Neural cell (in vitro differentiated cells): ENCODE data around the gene RECK. TPM values are rescaled to one million over a fixed set of nuclear protein-coding genes. Genes with fewer than 3 reads are reported as not detected.

Source experiments
- H2AFZ ChIP-seq: fragments of 200-600, 300-800 bp; sonication (generic), shearing (Covaris generic); 2 replicates; pipeline ENCODE4 v1.6.0; 2014; ENCODE audit warnings: low read depth, mild to moderate bottlenecking, antibody characterized with exemption, low read length, moderate library complexity
- H3F3A ChIP-seq: fragments of 200-600 bp; shearing (Covaris generic); 2 replicates; pipeline ENCODE4 v1.6.1; 2016; ENCODE audit warnings: mild to moderate bottlenecking, moderate library complexity, mixed read lengths, antibody characterized with exemption, low read length; ENCODE audit not compliant: insufficient read depth, poor library complexity, severe bottlenecking
- H3K27ac ChIP-seq: fragments of 200-600, 300-800 bp; sonication (generic), shearing (Covaris generic); 2 replicates; pipeline ENCODE4 v1.5.1; 2014; ENCODE audit warnings: mild to moderate bottlenecking, low read length, moderate library complexity
- H3K27me3 ChIP-seq: fragments of 300-800, 200-600 bp; sonication (generic), shearing (Covaris generic); 2 replicates; pipeline ENCODE4 v1.6.0; 2014; ENCODE audit warnings: mild to moderate bottlenecking, low read depth, low read length, moderate library complexity; ENCODE audit not compliant: insufficient read depth
- H3K36me3 ChIP-seq: fragments of 300-800, 200-600 bp; sonication (generic), shearing (Covaris generic); 2 replicates; pipeline ENCODE4 v1.5.1; 2014; ENCODE audit warnings: mild to moderate bottlenecking, antibody characterized with exemption, low read length, moderate library complexity; ENCODE audit not compliant: insufficient read depth
- H3K4me2 ChIP-seq: fragments of 300-800, 200-600 bp; sonication (generic), shearing (Covaris generic); 2 replicates; pipeline ENCODE4 v1.6.0; 2014; ENCODE audit warnings: mild to moderate bottlenecking, low read length
- H3K4me3 ChIP-seq: fragments of 300-800, 200-600 bp; sonication (generic), shearing (Covaris generic); 2 replicates; pipeline ENCODE4 v1.5.1; 2014; ENCODE audit warnings: mild to moderate bottlenecking, low read length, moderate library complexity
- H3K79me2 ChIP-seq: fragments of 200-600 bp; shearing (Covaris generic); replicated peaks from 2 replicates; pipeline ENCODE4 v1.6.0; 2014; ENCODE audit warnings: mild to moderate bottlenecking, low read length, moderate library complexity; ENCODE audit not compliant: insufficient read depth
- H3K9ac ChIP-seq: fragments of 300-800, 200-600 bp; sonication (generic), shearing (Covaris generic); 2 replicates; pipeline ENCODE4 v1.6.1; 2016; ENCODE audit warnings: mild to moderate bottlenecking, low read length, mixed read lengths
- H3K9me2 ChIP-seq: fragments of 200-600 bp; shearing (Covaris generic); 2 replicates; pipeline ENCODE4 v1.6.1; 2016; ENCODE audit warnings: mild to moderate bottlenecking, low read length, mixed read lengths; ENCODE audit not compliant: insufficient read depth
- H3K9me3 ChIP-seq: fragments of 200-600, 300-800 bp; sonication (generic), shearing (Covaris generic); 2 replicates; pipeline ENCODE4 v1.6.1; 2016; ENCODE audit warnings: mild to moderate bottlenecking, mixed run types, low read length, moderate library complexity, mixed read lengths
- H4K20me1 ChIP-seq: fragments of 200-600 bp; shearing (Covaris generic); 2 replicates; pipeline ENCODE4 v1.6.1; 2016; ENCODE audit warnings: mild to moderate bottlenecking, mixed run types; ENCODE audit not compliant: insufficient read depth
- EP300 ChIP-seq: fragments of 450-650 bp; conservative IDR thresholded peaks from 2 replicates; pipeline ENCODE4 v1.6.1; 2014; ENCODE audit warnings: antibody characterized with exemption, mild to moderate bottlenecking, moderate library complexity; ENCODE audit not compliant: poor library complexity, severe bottlenecking
- EZH2 ChIP-seq: fragments of 200-600, 300-800 bp; shearing (Covaris generic), sonication (generic); IDR thresholded peaks from 2 replicates; pipeline ENCODE4 v1.6.1; 2014; ENCODE audit warnings: antibody characterized with exemption, low read length, borderline replicate concordance, mild to moderate bottlenecking; ENCODE audit not compliant: insufficient read depth, poor library complexity, severe bottlenecking
- POLR2AphosphoS5 ChIP-seq: IDR thresholded peaks from 2 replicates; pipeline ENCODE4 v1.6.1; 2012
- RAD21 ChIP-seq: fragments of 450-650 bp; conservative IDR thresholded peaks from 2 replicates; pipeline ENCODE4 v1.6.1; 2014; ENCODE audit warnings: antibody characterized with exemption, mild to moderate bottlenecking, moderate library complexity
- SMC3 ChIP-seq: fragments of 450-650 bp; conservative IDR thresholded peaks from 2 replicates; pipeline ENCODE4 v1.6.1; 2014; ENCODE audit warnings: antibody characterized with exemption, mild to moderate bottlenecking, moderate library complexity; ENCODE audit not compliant: poor library complexity
- TAF1 ChIP-seq: IDR thresholded peaks from 2 replicates; pipeline ENCODE4 v1.6.1; 2012; ENCODE audit warnings: low read depth
- polyA plus RNA-seq: library from polyadenylated mRNA; depleted of rRNA; stranded (reverse); fragments of >200 nt; gene quantifications from 2 replicates; pipeline ENCODE4 v1.2.3, GENCODE V29; 2014
- TF ChIP-seq, protein P1 (sequence below): fragments of 450-650 bp; IDR thresholded peaks from 2 replicates; pipeline ENCODE4 v1.5.1; 2014; ENCODE audit warnings: antibody characterized with exemption, mild to moderate bottlenecking, moderate library complexity; ENCODE audit not compliant: poor library complexity, severe bottlenecking

Gene RECK
- polyA plus RNA-seq, 1 donor from 2014 or later = 6.9 TPM

DNA sequence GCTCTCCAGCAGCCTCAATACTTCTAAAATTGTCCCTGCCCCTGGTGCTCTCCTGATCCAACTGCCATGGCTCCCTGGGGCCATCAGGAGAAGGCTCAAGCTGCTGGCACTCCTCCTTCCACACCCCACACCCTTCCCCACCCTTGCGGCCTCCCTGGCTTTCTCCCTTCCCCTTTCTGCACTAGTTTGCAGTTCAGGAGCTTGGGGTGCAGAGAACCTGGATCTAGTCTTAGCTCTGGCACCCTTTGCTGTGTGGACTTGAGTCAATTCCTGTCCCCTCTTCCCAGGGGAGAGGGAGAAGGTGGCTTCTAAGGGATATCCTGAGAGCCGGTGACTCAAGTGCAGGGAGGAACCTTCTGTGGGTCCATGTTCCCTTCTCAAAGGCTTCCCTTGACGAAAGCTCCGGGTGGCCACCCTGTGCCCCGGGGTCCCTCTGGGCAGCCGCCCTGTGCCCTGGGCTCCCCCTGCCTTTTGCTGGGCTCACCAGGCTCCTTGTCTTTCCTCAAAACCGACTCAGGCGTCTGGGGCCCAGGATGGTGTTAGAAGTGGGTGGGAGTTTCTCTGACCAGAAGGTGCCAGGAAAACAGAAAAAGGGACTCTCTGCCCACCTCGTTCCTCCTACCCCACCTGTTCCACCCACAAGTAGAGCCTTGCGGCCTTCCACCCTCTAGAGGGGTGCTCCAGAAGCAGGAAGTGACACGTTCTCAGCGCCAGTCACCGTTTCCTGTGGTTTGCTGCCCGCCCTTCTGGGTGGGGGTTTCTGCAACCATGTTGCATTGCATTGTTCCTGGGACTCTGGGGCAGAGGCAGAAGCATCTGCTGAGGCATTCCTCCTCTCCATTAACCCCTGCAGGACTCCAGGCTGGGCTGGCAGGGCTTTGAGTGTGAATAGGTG is 114.8 kb downstream of the RECK start:
- no peaks in the 10 kb centered on the region for H3F3A ChIP-seq
- H3K4me3 ChIP-seq = no peak overlapping the region
- H3K4me2 ChIP-seq = no peak overlapping the region
- H3K9me2 ChIP-seq = no peaks in the 10 kb centered on the region
- H3K9me3 ChIP-seq = no peaks in the 10 kb centered on the region
- H4K20me1 ChIP-seq = no peaks in the 10 kb centered on the region
- no peaks in the 10 kb centered on the region for H3K27me3 ChIP-seq
- no peak overlapping the region for H3K27ac ChIP-seq
- H3K9ac ChIP-seq = no peak overlapping the region
- no peaks in the 10 kb centered on the region for H3K79me2 ChIP-seq
- H2AFZ ChIP-seq = no peak overlapping the region
- TF ChIP-seq RAD21 = no peak
- no peak for TF ChIP-seq SMC3
- H3K36me3 ChIP-seq = no peaks in the 10 kb centered on the region

DNA sequence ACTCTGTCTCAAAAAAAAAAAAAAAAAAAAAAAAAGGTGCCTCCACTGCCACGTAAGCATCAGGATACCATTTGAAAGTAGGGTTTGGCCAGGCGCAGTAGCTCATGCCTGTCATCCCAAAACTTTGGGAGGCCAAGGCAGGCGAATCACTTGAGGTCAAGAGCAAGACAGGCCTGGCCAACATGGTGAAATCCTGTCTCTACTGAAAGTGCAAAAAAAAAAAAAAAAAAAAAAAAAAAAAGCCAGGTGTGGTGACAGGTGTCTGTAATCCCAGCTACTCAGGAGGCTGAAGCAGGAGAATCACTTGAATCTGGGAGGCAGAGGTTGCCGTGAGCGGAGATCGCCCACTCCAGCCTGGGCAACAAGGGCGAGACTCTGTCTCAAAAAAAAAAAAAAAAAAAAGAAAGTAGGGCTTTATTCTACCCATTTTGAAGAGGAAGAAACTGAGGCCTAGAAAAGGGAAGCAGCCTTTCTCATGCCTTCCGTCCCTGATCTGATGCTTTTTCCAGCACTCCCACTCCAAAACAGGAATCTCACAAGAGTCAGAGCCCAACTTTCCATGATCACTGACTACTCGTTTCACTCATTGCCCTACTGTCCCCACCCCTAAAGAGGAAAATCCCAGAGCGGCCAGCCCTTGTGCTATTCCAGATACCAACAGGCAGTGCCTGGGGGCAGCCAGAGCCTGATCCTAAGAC is 116.2 kb downstream of the RECK start:
- no peak for TF ChIP-seq POLR2AphosphoS5
- TF ChIP-seq, protein P1, sequence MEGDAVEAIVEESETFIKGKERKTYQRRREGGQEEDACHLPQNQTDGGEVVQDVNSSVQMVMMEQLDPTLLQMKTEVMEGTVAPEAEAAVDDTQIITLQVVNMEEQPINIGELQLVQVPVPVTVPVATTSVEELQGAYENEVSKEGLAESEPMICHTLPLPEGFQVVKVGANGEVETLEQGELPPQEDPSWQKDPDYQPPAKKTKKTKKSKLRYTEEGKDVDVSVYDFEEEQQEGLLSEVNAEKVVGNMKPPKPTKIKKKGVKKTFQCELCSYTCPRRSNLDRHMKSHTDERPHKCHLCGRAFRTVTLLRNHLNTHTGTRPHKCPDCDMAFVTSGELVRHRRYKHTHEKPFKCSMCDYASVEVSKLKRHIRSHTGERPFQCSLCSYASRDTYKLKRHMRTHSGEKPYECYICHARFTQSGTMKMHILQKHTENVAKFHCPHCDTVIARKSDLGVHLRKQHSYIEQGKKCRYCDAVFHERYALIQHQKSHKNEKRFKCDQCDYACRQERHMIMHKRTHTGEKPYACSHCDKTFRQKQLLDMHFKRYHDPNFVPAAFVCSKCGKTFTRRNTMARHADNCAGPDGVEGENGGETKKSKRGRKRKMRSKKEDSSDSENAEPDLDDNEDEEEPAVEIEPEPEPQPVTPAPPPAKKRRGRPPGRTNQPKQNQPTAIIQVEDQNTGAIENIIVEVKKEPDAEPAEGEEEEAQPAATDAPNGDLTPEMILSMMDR = no peak
- TF ChIP-seq TAF1 = no peak
- TF ChIP-seq EZH2 = no peak
- no peak for TF ChIP-seq EP300
- no peak for TF ChIP-seq SMC3

DNA sequence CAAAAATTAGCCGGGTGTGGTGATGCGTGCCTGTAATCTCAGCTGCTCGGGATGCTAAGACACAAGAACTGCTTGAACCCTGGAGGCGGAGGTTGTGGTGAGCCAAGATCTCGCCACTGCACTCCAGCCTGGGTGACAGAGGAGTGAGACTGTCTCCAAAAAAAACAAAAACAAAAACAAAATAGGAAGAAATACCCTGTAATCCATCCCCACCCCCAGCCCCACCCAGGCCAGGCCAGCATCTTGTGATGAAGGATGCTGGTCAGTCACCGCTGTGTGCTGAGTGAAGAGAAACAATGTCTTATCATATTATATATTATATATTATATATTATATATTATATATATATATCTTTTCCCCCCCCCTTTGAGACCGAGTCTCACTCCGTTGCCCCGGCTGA is 117.0 kb downstream of the RECK start:
- TF ChIP-seq TAF1 (no peak), POLR2AphosphoS5 (no peak)
- Histone ChIP-seq H2AFZ (no peak overlapping the region), H3K9ac (peak overlapping the region; percentile 55), H3K9me2 (no peaks in the 10 kb centered on the region), H3F3A (no peaks in the 10 kb centered on the region), H3K4me3 (no peak overlapping the region), H3K36me3 (no peaks in the 10 kb centered on the region), H3K9me3 (no peaks in the 10 kb centered on the region), H3K27me3 (no peaks in the 10 kb centered on the region), H3K27ac (peak overlapping the region; percentile 81), H3K79me2 (no peaks in the 10 kb centered on the region), H3K4me2 (no peak overlapping the region), H4K20me1 (no peaks in the 10 kb centered on the region)

More for the DNA sequence above, 116.2 kb downstream of the RECK start:
- no peaks in the 10 kb centered on the region for H3K9me2 ChIP-seq
- no peaks in the 10 kb centered on the region for H3K27me3 ChIP-seq
- no peak overlapping the region for H2AFZ ChIP-seq
- no peaks in the 10 kb centered on the region for H3F3A ChIP-seq
- H3K9me3 ChIP-seq = no peaks in the 10 kb centered on the region
- H3K27ac ChIP-seq = peak overlapping the region; percentile 39
- no peak overlapping the region for H3K4me2 ChIP-seq
- H3K4me3 ChIP-seq = no peak overlapping the region
- no peaks in the 10 kb centered on the region for H3K79me2 ChIP-seq
- no peaks in the 10 kb centered on the region for H4K20me1 ChIP-seq
- H3K36me3 ChIP-seq = no peaks in the 10 kb centered on the region
- H3K9ac ChIP-seq = no peak overlapping the region
